ENCODE data around the gene TRMT6. TPM values are rescaled to one million over a fixed set of nuclear protein-coding genes. Genes with fewer than 3 reads are reported as not detected.

The TRMT6 gene
- polyA plus RNA-seq, 1 experiment, result 10.2 TPM

DNA sequence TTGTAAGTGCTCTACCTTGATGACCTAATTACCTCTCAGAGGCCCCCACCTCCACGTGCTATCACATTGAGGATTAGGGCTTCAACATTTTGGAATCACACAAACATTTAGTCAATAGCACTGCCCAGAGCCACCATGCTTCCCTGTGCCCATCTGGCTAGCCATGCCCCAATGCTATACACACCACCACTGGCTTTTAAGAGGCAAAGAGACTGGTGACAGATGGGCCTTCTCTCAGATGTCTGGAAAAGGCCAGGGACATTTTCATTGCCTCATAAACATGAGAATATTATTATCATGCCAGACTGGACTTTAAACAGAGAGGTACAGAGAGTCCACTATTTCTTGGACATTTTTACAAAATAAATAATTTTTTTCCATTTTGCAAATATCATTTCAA, 29.8 kb downstream of the TRMT6 start:
- Histone ChIP-seq H3K9me3 (ENCODE audit: control insufficient read depth, insufficient read depth, low read length) (no peaks in the 10 kb centered on the region; the same call in 1 of the 2 replicates), H3K27me3 (ENCODE audit: control insufficient read depth, insufficient read depth, low read length) (peaks cover 9% of the 10 kb centered on the region), H3K4me3 (ENCODE audit: low read depth, low read length) (no peak overlapping the region), H3K27ac (ENCODE audit: low read depth, low read length) (no peak overlapping the region)
- no peak for DNase-seq (ENCODE audit: low read depth, low spot score)
- ChIA-PET POLR2A (no interaction called here), CTCF (no interaction called here)
- TF ChIP-seq, protein P1, sequence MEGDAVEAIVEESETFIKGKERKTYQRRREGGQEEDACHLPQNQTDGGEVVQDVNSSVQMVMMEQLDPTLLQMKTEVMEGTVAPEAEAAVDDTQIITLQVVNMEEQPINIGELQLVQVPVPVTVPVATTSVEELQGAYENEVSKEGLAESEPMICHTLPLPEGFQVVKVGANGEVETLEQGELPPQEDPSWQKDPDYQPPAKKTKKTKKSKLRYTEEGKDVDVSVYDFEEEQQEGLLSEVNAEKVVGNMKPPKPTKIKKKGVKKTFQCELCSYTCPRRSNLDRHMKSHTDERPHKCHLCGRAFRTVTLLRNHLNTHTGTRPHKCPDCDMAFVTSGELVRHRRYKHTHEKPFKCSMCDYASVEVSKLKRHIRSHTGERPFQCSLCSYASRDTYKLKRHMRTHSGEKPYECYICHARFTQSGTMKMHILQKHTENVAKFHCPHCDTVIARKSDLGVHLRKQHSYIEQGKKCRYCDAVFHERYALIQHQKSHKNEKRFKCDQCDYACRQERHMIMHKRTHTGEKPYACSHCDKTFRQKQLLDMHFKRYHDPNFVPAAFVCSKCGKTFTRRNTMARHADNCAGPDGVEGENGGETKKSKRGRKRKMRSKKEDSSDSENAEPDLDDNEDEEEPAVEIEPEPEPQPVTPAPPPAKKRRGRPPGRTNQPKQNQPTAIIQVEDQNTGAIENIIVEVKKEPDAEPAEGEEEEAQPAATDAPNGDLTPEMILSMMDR (IDR thresholded peaks at IDR 0.05; ENCODE audit: low read depth, low read length), result no peak

DNA sequence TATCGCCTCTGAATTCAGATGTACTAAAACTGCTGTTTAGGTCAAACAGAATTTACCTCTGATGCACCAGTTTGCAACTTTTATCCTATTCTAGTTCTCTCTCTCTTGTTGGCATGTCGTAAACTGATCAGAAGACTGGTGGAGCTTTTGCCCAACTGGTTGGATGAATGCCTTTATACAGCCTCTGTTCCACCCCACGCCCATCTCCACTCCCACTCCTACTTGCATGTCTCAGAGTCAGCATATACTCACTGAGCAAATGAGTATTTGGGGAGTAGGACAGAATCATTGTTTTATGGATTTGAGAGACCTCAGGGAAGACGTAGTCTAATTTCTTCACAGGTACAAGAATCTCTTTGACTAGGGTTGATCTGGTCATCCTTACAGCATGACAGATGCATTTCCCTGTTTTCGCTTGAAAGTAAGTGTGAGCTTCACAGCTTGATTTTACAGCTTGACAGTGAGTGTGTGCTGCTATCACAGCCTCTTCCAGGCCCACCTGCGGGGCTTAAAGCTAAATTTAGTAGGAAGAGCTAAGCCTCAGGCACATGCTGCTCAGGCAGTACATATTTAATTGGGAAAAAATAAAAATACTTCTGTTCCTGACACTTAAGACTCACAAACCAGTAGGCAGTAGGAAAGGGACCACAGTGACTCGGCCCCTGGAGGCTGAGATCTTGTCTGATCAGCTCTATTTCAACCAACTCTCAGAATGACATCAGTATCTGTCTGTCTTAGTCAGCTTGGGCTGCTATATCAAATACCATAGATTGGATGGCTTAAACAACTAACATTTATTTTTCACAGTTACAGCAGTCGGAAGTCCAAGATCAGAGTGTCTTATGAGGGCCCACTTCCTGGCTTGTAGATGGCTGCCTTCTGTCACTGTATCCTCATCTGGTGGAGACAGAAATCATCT, 30.4 kb downstream of the TRMT6 start:
- DNase-seq (ENCODE audit: low read depth, low spot score), result no peak
- Histone ChIP-seq H3K9me3 (ENCODE audit: control insufficient read depth, insufficient read depth, low read length) (no peaks in the 10 kb centered on the region; the same call in 1 of the 2 replicates), H3K27ac (ENCODE audit: low read depth, low read length) (no peak overlapping the region), H3K27me3 (ENCODE audit: control insufficient read depth, insufficient read depth, low read length) (peaks cover 9% of the 10 kb centered on the region), H3K4me3 (ENCODE audit: low read depth, low read length) (no peak overlapping the region)
- ChIA-PET CTCF (interaction anchor here (1.1 kb wide), 1 partner anchor 18 kb away, joined by 4 read pairs; no protein-coding TSS in a partner anchor), POLR2A (interaction anchor here (0.6 kb wide), 1 partner anchor 350 kb away, joined by 3 read pairs; no protein-coding TSS in a partner anchor)
- TF ChIP-seq, protein P1 (IDR thresholded peaks at IDR 0.05; ENCODE audit: low read depth, low read length), result no peak

DNA sequence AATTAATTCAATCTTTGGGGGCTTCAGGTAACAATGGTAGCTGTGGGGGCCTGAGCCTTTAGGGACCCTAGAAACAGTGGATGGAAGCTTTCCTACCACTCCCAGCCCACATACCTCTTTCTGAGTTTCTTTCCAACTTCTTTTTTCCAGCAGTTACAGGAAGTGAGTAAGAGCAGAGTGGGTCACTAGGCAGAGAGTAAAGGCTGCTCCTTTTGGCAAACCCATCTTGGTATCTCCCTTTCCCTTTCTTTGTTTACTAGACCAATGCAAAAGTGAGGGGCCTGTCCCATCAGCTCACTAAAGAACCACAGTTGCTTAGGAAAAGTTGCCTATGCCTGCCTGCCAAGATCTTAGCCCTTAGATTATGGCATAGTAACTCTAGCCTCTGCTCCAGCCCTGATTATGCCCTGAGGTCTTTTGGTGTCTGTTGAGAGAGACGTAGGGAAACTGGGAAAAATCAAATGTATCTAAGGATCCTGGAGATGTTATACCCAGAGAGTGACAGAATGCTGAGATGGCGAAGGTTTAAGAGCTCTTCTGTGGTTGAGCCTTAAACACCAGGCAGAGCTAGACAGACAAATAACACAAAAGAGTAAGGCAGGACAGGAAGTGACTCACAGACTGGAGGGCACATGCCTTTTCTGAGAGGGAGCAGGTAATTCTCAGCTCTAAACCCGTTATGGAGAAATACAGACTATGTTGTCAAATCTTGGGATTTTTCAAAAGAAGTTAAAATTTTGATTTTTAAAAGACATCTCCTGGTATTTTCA, 31.3 kb downstream of the TRMT6 start:
- Histone ChIP-seq H3K27ac (ENCODE audit: low read depth, low read length) (peak overlapping the region; percentile 31), H3K4me3 (ENCODE audit: low read depth, low read length) (no peak overlapping the region), H3K9me3 (ENCODE audit: control insufficient read depth, insufficient read depth, low read length) (no peaks in the 10 kb centered on the region; the same call in 1 of the 2 replicates), H3K27me3 (ENCODE audit: control insufficient read depth, insufficient read depth, low read length) (peaks cover 9% of the 10 kb centered on the region)
- ChIA-PET CTCF (interaction anchor here (0.6 to 1.1 kb wide), 2 partner anchors 17 to 131 kb away, joined by 3 to 4 read pairs; no protein-coding TSS in a partner anchor), POLR2A (no interaction called here)
- DNase-seq (ENCODE audit: low read depth, low spot score), result no peak
- TF ChIP-seq, protein P1 (IDR thresholded peaks at IDR 0.05; ENCODE audit: low read depth, low read length), result no peak

GRCh38 chr20:5914859-5915258, 35.5 kb downstream of the TRMT6 start:
- no peaks in the 10 kb centered on the region for H3K27me3 ChIP-seq (ENCODE audit: control insufficient read depth, insufficient read depth, low read length)
- no peaks in the 10 kb centered on the region; the same call in 1 of the 2 replicates for H3K9me3 ChIP-seq (ENCODE audit: control insufficient read depth, insufficient read depth, low read length)
- TF ChIP-seq, protein P1 (IDR thresholded peaks at IDR 0.05; ENCODE audit: low read depth, low read length), result no peak
- no peak overlapping the region for H3K27ac ChIP-seq (ENCODE audit: low read depth, low read length)
- ChIA-PET POLR2A (no interaction called here), CTCF (interaction anchor here (1.0 kb wide), 1 partner anchor 386 kb away, joined by 3 read pairs; no protein-coding TSS in a partner anchor)
- no peak overlapping the region for H3K4me3 ChIP-seq (ENCODE audit: low read depth, low read length)
- DNase-seq (ENCODE audit: low read depth, low spot score), result no peak

Data from AG04450 (cell line).